ENCODE data around the gene SYT5.

Gene SYT5

DNA sequence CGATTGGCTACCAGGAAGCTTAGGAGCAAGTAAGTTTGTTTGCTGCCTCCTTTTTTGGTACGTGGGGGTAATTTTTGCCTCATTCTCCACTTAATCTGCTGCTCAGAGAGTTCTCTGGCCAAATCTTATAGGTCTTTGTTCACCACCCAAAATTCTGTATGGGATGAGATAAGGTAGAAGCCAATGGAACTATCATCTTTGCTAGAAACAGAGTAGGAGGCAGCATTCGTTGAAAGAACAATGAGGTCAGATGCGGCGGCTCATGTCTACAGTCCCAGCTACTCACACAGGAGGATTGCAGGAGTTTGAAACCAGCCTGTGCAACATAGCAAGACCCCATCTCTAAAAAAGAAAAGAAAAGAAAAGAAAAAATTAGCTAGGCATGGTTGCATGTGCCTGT, 8.6 kb downstream of the SYT5 start:
- no peak for DNase-seq (ENCODE audit: low spot score)
- in situ Hi-C loops (cut with MboI; ENCODE audit: low sequenced_read_pairs, unreplicated experiment): no loop called here

DNA sequence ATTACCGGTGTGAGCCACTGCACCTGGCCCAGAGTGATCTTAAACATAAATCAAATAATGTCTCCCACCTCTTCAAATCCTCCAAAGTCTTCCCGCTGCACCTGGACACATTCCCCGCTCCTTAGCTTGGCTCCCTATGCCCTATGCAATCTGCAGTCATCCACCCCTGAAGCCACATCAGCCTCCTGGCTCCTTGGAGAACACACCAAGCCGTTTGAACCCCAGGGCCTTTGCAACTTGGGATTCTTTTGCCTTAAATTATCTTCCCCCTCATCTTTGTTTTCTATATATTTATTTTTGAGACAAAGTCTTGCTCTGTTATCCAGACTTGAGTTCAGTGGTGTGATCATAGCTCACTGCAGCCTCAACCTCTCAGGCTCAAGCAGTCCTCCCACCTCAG, 11.0 kb downstream of the SYT5 start:
- DNase-seq (ENCODE audit: low spot score): no peak
- in situ Hi-C loops (cut with MboI; ENCODE audit: low sequenced_read_pairs, unreplicated experiment): no loop called here
- TF ChIP-seq, protein P1, sequence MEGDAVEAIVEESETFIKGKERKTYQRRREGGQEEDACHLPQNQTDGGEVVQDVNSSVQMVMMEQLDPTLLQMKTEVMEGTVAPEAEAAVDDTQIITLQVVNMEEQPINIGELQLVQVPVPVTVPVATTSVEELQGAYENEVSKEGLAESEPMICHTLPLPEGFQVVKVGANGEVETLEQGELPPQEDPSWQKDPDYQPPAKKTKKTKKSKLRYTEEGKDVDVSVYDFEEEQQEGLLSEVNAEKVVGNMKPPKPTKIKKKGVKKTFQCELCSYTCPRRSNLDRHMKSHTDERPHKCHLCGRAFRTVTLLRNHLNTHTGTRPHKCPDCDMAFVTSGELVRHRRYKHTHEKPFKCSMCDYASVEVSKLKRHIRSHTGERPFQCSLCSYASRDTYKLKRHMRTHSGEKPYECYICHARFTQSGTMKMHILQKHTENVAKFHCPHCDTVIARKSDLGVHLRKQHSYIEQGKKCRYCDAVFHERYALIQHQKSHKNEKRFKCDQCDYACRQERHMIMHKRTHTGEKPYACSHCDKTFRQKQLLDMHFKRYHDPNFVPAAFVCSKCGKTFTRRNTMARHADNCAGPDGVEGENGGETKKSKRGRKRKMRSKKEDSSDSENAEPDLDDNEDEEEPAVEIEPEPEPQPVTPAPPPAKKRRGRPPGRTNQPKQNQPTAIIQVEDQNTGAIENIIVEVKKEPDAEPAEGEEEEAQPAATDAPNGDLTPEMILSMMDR (IDR thresholded peaks at IDR 0.05; ENCODE audit: borderline replicate concordance, control extremely low read depth, extremely low read depth, insufficient read depth, missing control alignments): no peak

More for the DNA sequence above, 8.6 kb downstream of the SYT5 start:
- TF ChIP-seq, protein P1 (IDR thresholded peaks at IDR 0.05; ENCODE audit: borderline replicate concordance, control extremely low read depth, extremely low read depth, insufficient read depth, missing control alignments): no peak

DNA sequence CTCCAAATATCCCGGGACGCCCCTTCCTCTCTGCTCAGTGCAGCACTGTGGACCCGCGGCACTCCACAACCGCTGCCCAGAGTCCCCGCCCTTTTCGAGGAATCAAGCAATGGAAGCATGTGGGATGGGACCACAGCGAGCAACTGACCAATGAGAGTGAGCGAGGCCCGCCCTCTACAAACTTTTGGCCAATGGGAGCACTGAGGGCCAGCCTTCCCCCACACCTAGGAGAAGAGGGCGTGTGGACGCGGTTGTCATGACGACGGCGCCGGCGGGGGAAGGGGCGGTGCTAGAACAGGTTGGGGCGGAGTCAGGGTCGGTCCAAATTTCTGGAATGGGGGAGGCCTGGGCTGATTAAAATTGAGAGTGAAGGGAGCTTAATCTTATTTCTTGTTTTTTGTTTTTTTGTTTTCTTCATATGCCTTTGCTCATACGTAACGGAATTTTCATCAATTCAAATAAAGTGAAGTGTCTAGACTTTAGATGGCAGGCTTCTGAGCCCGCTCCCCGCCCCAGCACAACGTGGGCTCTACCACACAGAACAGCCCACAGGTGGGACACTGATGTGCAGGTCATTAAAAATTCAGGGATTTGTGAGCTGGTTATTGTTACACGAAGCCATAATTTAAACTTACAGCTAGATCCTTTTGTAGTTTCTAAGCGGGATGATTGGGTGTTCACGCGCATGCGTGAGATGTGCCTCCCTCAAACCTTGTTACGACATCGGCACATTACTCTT, 13.4 kb downstream of the SYT5 start, which contains the start of gene DNAAF3:
Gene DNAAF3 (minus strand): TSS at position 84 of the 739 bp plus-strand sequence. CDS start 200 bp downstream, outside the sequence.
- DNase-seq (ENCODE audit: low spot score): peak; percentile 98
- TF ChIP-seq, protein P1 (IDR thresholded peaks at IDR 0.05; ENCODE audit: borderline replicate concordance, control extremely low read depth, extremely low read depth, insufficient read depth, missing control alignments): no peak
- in situ Hi-C loops (cut with MboI; ENCODE audit: low sequenced_read_pairs, unreplicated experiment): no loop called here

DNA sequence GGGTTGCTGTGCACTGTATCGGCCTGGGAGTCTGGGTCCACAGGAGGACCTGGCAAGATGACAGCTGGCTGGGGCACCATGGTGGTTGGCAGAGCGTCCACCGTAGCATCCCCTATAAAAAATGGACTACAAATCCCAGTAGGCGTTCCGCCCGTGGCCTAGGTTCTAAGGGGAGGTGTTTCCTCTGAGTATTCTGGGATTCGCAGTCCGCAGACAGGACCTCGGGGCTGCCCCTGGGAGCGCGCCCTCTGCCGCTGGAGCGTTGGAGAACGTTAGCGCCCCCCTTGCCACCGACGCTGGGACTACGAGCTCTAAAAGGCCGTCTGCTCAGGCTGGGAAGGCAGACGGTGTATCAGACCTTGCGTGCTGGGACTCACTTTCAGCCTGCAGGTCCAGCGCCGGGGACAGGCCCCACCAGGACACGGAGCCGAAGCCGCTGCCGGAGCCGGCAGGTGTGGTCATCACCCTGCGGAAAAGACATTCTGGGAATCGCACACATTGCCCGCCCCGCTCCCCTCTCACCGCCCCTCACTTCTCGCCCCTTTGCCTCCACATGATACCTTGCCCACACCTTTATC, 14.0 kb downstream of the SYT5 start:
- in situ Hi-C loops (cut with MboI; ENCODE audit: low sequenced_read_pairs, unreplicated experiment): no loop called here
- TF ChIP-seq, protein P1 (IDR thresholded peaks at IDR 0.05; ENCODE audit: borderline replicate concordance, control extremely low read depth, extremely low read depth, insufficient read depth, missing control alignments): peak; percentile 29
- DNase-seq (ENCODE audit: low spot score): peak; percentile 57

DNA sequence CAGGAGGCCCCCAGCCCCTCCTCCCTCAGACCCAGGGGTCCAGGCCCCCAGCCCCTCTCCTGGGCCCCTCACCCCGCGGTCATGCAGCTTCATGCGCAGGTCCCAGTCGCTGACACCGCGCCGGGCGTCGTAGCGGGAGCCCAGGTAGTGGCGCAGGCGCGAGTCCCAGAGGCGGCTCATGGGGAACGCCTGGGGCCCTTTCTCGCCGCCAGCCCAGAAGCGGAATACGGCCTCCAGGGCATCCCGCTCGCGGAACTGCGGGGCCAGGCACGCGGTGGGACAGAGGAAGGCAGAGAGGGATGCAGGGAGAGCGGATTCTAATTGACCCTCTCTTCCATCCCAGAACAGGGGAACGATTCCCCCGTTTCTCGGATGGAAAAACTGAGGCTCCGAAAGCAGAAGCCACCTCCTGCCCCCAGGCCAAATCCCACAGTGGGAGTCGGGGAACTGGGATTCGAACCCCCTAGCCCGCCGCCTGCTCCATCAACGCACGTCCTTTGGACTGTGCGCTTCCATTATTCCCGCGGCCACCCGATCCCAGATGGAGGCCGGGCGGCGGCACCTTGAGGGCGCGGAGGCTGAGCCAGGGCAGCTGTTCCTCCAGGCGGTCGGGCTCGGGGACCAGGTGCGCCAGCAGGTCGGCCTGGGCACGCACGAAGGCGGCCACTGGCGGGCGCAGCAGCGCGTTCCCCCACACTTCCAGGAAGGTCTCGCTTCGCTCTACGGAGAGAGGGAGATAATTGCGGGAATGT, 18.3 kb downstream of the SYT5 start:
- in situ Hi-C loops (cut with MboI; ENCODE audit: low sequenced_read_pairs, unreplicated experiment): no loop called here
- TF ChIP-seq, protein P1 (IDR thresholded peaks at IDR 0.05; ENCODE audit: borderline replicate concordance, control extremely low read depth, extremely low read depth, insufficient read depth, missing control alignments): no peak
- no peak for DNase-seq (ENCODE audit: low spot score)

DNA sequence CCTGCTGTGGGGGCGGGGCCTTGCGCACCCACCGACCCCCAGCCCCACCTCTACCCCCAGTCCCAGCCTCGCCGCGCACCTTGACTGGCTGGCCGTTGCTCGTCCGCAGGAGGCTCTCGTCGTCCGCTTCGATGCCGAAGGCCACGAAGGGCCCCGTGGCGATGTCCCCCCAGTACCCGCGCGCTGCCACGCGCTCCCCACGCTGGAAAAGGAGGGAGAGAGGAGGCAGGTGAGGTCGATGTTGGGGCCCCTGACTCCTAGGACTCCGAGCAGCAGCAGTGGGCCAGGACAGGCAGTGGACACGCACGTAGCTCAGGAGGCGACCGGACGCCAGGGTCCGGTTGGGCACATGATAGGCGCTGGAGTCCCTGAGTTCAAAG, 19.1 kb downstream of the SYT5 start:
- TF ChIP-seq, protein P1 (IDR thresholded peaks at IDR 0.05; ENCODE audit: borderline replicate concordance, control extremely low read depth, extremely low read depth, insufficient read depth, missing control alignments): no peak
- DNase-seq (ENCODE audit: low spot score): no peak
- in situ Hi-C loops (cut with MboI; ENCODE audit: low sequenced_read_pairs, unreplicated experiment): no loop called here

All from GM13976 (cell line).